Tibial artery (tissue), 4 donors: ENCODE data around the gene MAPK4.

ENCODE experiments used
- DNase-seq, 2 donors: peaks; one replicate each; pipeline ENCODE4 v3.0.0-alpha.2; 2019
- H3K27ac ChIP-seq, 2 donors: fragments of 200-600 bp; sonication (generic) in 1 of 2; 1 replicate in 1 of 2; 2 replicates in 1 of 2; pipeline ENCODE4 v1.5.1; 2018 to 2019; ENCODE audit warnings: mild to moderate bottlenecking in 1 of 2
- H3K27me3 ChIP-seq, 2 donors: fragments of 200-600 bp; sonication (generic) in 1 of 2; one replicate each; pipeline versions ENCODE4 v1.5.1 to v1.6.0; 2016 to 2019
- H3K36me3 ChIP-seq, 3 donors: fragments of 200-600 bp; sonication (generic) in 2 of 3; one replicate each; pipeline ENCODE4 v1.5.1; 2016 to 2019; ENCODE audit warnings: mild to moderate bottlenecking in 2 of 3
- H3K4me1 ChIP-seq, 4 donors: fragments of 200-600 bp; sonication (generic) in 2 of 4; 1 replicate in 3 of 4; 2 replicates in 1 of 4; pipeline ENCODE4 v1.5.1; 2016 to 2019
- H3K4me3 ChIP-seq, 2 donors: fragments of 200-600 bp; sonication (generic) in 1 of 2; 1 replicate in 1 of 2; 2 replicates in 1 of 2; pipeline ENCODE4 v1.5.1; 2018 to 2019; ENCODE audit warnings: mild to moderate bottlenecking in 2 of 2
- H3K9me3 ChIP-seq, 3 donors: fragments of 200-600 bp; sonication (generic) in 1 of 3; one replicate each; pipeline ENCODE4 v1.5.1; 2016 to 2019
- intact Hi-C: fragments of 100-400 bp; cut with DNase I; formaldehyde crosslinking; loops from one replicate; pipeline ENCODE4 v1.15.0; 2023; ENCODE audit warnings: low total_unique reads
- TF ChIP-seq, protein P1 (sequence below), 2 experiments: fragments of 200-600 bp in 1 of 2; fragments of 450-650 bp in 1 of 2; IDR thresholded peaks; one replicate each; pipeline ENCODE4 v1.5.1; 2017 to 2019; ENCODE audit warnings: antibody characterized with exemption in 2 of 2, mild to moderate bottlenecking in 1 of 2, moderate library complexity in 1 of 2

The MAPK4 gene

DNA sequence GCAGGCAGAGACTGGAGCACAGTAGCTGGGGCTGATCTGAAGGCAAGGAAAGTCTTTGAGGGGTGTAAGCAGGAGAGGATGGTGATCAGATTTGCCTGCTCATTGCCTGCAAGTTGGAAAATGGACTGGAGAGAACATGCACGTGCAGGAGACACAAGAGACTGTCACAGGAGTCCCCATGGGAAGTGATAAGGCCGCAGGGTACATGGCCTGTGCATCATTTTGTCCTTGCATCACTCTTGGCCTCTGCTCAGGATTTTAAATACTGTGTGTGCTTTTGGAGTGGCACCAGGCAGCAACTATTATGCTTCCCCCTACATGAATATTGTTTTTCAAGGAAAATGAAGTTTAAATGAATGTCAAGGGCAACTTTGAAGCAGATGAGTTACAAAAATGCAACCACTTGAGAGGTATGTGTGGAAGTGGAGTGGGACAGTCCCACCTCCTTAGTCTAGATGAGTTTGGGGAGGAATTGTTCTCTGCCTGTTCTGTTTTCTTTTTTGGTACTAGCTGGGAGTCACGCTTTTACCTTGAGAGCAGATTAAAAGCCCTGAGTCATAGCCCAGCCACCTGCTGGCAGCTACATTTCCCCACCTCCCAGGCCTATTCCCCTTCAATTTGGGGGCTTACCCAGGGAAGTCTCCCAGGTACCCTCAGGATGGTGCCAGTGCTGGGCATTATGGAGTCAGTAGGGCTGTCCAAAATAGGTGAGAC is 19.3 kb downstream of the MAPK4 start:
- intact Hi-C loops = no loop called here
- no peak for DNase-seq
- H3K27ac ChIP-seq = no peak overlapping the region
- no peak overlapping the region for H3K4me3 ChIP-seq
- H3K9me3 ChIP-seq = no peaks in the 10 kb centered on the region
- TF ChIP-seq, protein P1, sequence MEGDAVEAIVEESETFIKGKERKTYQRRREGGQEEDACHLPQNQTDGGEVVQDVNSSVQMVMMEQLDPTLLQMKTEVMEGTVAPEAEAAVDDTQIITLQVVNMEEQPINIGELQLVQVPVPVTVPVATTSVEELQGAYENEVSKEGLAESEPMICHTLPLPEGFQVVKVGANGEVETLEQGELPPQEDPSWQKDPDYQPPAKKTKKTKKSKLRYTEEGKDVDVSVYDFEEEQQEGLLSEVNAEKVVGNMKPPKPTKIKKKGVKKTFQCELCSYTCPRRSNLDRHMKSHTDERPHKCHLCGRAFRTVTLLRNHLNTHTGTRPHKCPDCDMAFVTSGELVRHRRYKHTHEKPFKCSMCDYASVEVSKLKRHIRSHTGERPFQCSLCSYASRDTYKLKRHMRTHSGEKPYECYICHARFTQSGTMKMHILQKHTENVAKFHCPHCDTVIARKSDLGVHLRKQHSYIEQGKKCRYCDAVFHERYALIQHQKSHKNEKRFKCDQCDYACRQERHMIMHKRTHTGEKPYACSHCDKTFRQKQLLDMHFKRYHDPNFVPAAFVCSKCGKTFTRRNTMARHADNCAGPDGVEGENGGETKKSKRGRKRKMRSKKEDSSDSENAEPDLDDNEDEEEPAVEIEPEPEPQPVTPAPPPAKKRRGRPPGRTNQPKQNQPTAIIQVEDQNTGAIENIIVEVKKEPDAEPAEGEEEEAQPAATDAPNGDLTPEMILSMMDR (IDR thresholded peaks at IDR 0.05) = no peak
- H3K27me3 ChIP-seq = no peaks in the 10 kb centered on the region
- peaks cover 0 to 9% (median 0%) of the 10 kb centered on the region in 4 donors for H3K4me1 ChIP-seq
- no peaks in the 10 kb centered on the region for H3K36me3 ChIP-seq

DNA sequence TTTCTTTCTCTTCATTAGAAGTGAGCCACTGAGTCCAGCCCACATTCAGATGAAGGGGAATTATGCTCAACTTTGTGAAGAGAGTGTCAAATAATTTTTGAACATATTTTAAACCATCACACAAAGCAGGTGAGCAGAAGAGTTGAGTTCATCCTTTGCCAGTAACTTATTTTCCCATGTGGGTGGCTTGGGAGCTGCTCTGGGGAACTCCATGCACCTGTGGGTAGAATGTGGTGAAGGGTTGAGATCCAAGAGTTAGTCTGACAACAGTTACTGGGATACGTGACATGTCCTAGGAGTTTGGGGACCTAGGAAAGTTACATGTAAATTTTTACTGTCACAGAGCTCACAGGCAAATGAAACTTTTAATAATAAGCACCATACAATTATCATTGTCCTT is 21.6 kb downstream of the MAPK4 start:
- peaks cover 0 to 9% (median 0%) of the 10 kb centered on the region in 4 donors for H3K4me1 ChIP-seq
- TF ChIP-seq, protein P1 (IDR thresholded peaks at IDR 0.05) = no peak
- intact Hi-C loops = no loop called here
- H3K4me3 ChIP-seq = no peak overlapping the region
- DNase-seq = no peak
- no peaks in the 10 kb centered on the region for H3K27me3 ChIP-seq
- H3K36me3 ChIP-seq = no peaks in the 10 kb centered on the region
- no peak overlapping the region for H3K27ac ChIP-seq
- no peaks in the 10 kb centered on the region for H3K9me3 ChIP-seq

DNA sequence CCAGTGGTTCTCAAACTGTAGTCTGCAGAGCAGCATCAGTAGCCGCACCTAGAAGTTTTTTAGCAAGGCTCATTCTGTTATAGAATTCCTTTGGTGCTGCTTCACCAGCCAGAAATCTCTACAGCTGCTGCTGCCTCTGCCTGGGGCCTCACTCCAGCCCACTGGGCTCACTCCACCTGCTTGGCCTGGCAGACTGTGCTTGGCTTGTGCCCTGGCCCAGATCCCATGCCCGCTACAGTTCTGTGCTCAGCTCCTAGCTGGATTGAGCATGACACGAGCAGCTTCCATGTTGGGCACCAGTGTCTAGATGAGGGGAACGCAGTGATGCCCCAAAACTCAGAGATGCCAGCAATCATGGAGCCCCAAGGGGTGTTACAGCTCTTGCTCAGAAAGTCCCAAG is 22.6 kb downstream of the MAPK4 start:
- intact Hi-C loops = no loop called here
- Histone ChIP-seq H3K4me3 (no peak overlapping the region), H3K9me3 (no peaks in the 10 kb centered on the region), H3K27me3 (no peaks in the 10 kb centered on the region), H3K36me3 (no peaks in the 10 kb centered on the region), H3K27ac (no peak overlapping the region), H3K4me1 (peaks cover 0 to 9% (median 0%) of the 10 kb centered on the region in 4 donors)
- TF ChIP-seq, protein P1 (IDR thresholded peaks at IDR 0.05) = no peak
- DNase-seq = no peak

DNA sequence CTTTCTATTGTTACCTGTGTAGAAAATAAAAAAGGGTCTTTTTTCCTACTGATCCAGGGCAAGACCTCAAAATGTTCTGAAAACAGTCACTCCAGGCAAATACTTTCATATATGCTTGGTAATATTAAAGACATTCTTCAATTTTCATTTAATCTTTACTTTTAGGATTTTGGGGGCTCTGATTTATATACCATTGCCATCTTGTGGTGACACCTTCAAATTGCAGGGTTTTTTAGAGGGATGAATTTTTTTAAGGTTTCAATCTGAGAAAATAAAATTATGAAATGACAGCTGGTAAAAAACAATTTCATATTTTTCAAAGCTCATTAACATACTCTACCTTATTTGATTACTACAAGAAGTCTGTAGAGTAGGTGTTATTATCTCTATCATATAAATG is 26.8 kb downstream of the MAPK4 start:
- no peaks in the 10 kb centered on the region for H3K36me3 ChIP-seq
- TF ChIP-seq, protein P1 (IDR thresholded peaks at IDR 0.05) = peak; percentile 8 to 13
- no peak for DNase-seq
- H3K4me1 ChIP-seq = no peaks in the 10 kb centered on the region
- no peak overlapping the region for H3K27ac ChIP-seq
- no peaks in the 10 kb centered on the region for H3K9me3 ChIP-seq
- H3K4me3 ChIP-seq = no peak overlapping the region
- intact Hi-C loops = no loop called here
- H3K27me3 ChIP-seq = no peaks in the 10 kb centered on the region

DNA sequence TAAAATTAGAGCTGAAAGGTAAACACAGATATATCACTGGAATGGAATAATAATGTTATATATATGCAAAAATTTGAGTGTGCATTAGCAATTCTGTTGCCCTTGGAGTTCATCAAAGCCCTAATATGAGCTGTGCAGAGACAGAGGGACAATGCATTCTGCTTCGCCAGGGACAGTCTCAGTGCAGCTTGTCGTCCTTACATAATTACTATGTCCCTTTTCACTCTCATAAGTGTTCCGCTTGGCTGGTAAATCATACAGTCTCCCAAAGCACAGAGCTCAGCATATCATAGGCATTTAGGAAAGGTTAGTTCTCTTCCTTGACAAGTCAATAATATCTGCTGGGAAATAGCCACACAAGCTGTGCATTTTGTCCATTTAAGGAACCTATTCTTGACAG is 30.7 kb downstream of the MAPK4 start:
- Histone ChIP-seq H3K4me3 (no peak overlapping the region), H3K4me1 (no peaks in the 10 kb centered on the region), H3K36me3 (no peaks in the 10 kb centered on the region), H3K27ac (no peak overlapping the region), H3K9me3 (peaks cover 0 to 5% (median 0%) of the 10 kb centered on the region in 3 donors), H3K27me3 (no peaks in the 10 kb centered on the region)
- DNase-seq = no peak
- intact Hi-C loops = no loop called here
- TF ChIP-seq, protein P1 (IDR thresholded peaks at IDR 0.05) = no peak
